HCT116 (cell line): ENCODE measurements around the gene ITPR1. TPM values are rescaled to one million over a fixed set of nuclear protein-coding genes. Genes with fewer than 3 reads are reported as not detected.

Source experiments
- ATAC-seq: fragments of 200-7000 bp; cut with Tn5 transposase; 2 replicates; pipeline ENCODE4 v1.9.1; 2020; ENCODE audit warnings: mild to moderate bottlenecking, moderate library complexity
- BruUV-seq: library from RNA; stranded (reverse); fragments of 400-500 nt; replicated peaks from 2 replicates; lab custom pipeline; 2021; lab: Mats Ljungman, UMichigan
- CTCF ChIA-PET: fragments of 300-600 bp; sonication (Branson Sonifier 250); formaldehyde crosslinking; loops from one replicate; lab custom pipeline; 2021; ENCODE audit warnings: antibody characterized with exemption; lab: Charles Lee
- POLR2A ChIA-PET: fragments of 300-600, 350-600 bp; sonication (Branson Sonifier 250); formaldehyde crosslinking; loops from one replicate; lab custom pipeline; 2021; ENCODE audit warnings: antibody characterized with exemption; lab: Charles Lee
- RAD21 ChIA-PET, 2 experiments: fragments of 300-600 bp; sonication (Branson Sonifier 250); formaldehyde crosslinking; loops; one replicate each; lab custom pipeline; 2023; ENCODE audit warnings: low total read pairs in 2 of 2; ENCODE audit not compliant: uncharacterized antibody in 2 of 2, unreplicated experiment in 2 of 2, low non-redundant PET in 1 of 2; lab: Charles Lee
- DNase-seq: peaks from one replicate; pipeline ENCODE4 v3.0.0-alpha.2; 2010; ENCODE audit warnings: low read depth, low spot score
- H2AFZ ChIP-seq: fragments of 200-600 bp; shearing (Covaris generic), sonication (generic); 2 replicates; pipeline ENCODE4 v1.6.1; 2017; ENCODE audit warnings: low read depth, mixed run types, mixed read lengths, antibody characterized with exemption, low read length; ENCODE audit not compliant: poor library complexity, severe bottlenecking
- H3K27ac ChIP-seq: 2 replicates; pipeline ENCODE4 v1.5.1; 2012; ENCODE audit warnings: low read depth, low read length
- H3K27me3 ChIP-seq: fragments of 200-600 bp; sonication (generic); 2 replicates; pipeline ENCODE4 v1.6.1; 2016; ENCODE audit warnings: mixed run types, low read length, mixed read lengths; ENCODE audit not compliant: insufficient read depth
- H3K36me3 ChIP-seq, 2 experiments: fragments of 200-500 bp in 1 of 2; fragments of 200-600 bp in 1 of 2; sonication (Bioruptor generic) in 1 of 2; sonication (generic) in 1 of 2; 2 replicates each; pipeline versions ENCODE4 v1.5.1 to v1.6.1; 2014 to 2016; ENCODE audit warnings: low read length in 2 of 2, inconsistent platforms in 1 of 2, mixed read lengths in 1 of 2, mixed run types in 1 of 2; ENCODE audit not compliant: insufficient read depth in 2 of 2, control insufficient read depth in 1 of 2
- H3K4me1 ChIP-seq, 2 experiments: fragments of 200-600 bp in 1 of 2; sonication (generic) in 1 of 2; 2 replicates each; pipeline versions ENCODE4 v1.5.1 to v1.6.1; 2012 to 2017; ENCODE audit warnings: low read length in 2 of 2, inconsistent platforms in 1 of 2, mild to moderate bottlenecking in 1 of 2, mixed read lengths in 1 of 2, mixed run types in 1 of 2, moderate library complexity in 1 of 2; ENCODE audit not compliant: insufficient read depth in 2 of 2, control insufficient read depth in 1 of 2
- H3K4me2 ChIP-seq: fragments of 200-600 bp; sonication (generic); 2 replicates; pipeline ENCODE4 v1.6.1; 2017; ENCODE audit warnings: mixed run types, low read length, mixed read lengths
- H3K4me3 ChIP-seq, 2 experiments: fragments of 200-600 bp in 1 of 2; sonication (generic) in 1 of 2; replicated peaks in 1 of 2; 2 replicates each; pipeline ENCODE4 v1.5.1; 2011 to 2016; ENCODE audit warnings: low read length in 2 of 2, control low read depth in 1 of 2, low read depth in 1 of 2, mild to moderate bottlenecking in 1 of 2, mixed read lengths in 1 of 2, mixed run types in 1 of 2
- H3K79me2 ChIP-seq: fragments of 200-600 bp; sonication (generic); 2 replicates; pipeline ENCODE4 v1.6.1; 2017; ENCODE audit warnings: mild to moderate bottlenecking, mixed run types, low read length, moderate library complexity, mixed read lengths; ENCODE audit not compliant: insufficient read depth
- H3K9ac ChIP-seq: fragments of 200-600 bp; sonication (generic); 2 replicates; pipeline ENCODE4 v1.6.1; 2016; ENCODE audit warnings: low read length, mixed read lengths
- H3K9me2 ChIP-seq: fragments of 200-600 bp; sonication (generic), shearing (Covaris generic); 2 replicates; pipeline ENCODE4 v1.6.1; 2017; ENCODE audit warnings: mixed run types, mild to moderate bottlenecking, moderate library complexity; ENCODE audit not compliant: insufficient read depth
- H3K9me3 ChIP-seq, 2 experiments: fragments of 200-500 bp in 1 of 2; fragments of 200-600 bp in 1 of 2; sonication (Bioruptor generic) in 1 of 2; sonication (generic) in 1 of 2; 2 replicates each; pipeline ENCODE4 v1.6.1; 2014 to 2017; ENCODE audit warnings: low read length in 2 of 2, mixed read lengths in 2 of 2, inconsistent platforms in 1 of 2, low read depth in 1 of 2, mild to moderate bottlenecking in 1 of 2, mixed run types in 1 of 2, moderate library complexity in 1 of 2; ENCODE audit not compliant: control insufficient read depth in 1 of 2, insufficient read depth in 1 of 2
- H4K20me1 ChIP-seq: fragments of 200-600 bp; sonication (generic), shearing (Covaris generic); 2 replicates; pipeline ENCODE4 v1.6.1; 2017; ENCODE audit warnings: mixed run types, mild to moderate bottlenecking, moderate library complexity; ENCODE audit not compliant: insufficient read depth
- ATF3 ChIP-seq: IDR thresholded peaks from 2 replicates; pipeline ENCODE4 v1.6.1; 2012
- CBX3 ChIP-seq: IDR thresholded peaks from 2 replicates; pipeline ENCODE4 v1.6.1; 2012; ENCODE audit warnings: low read depth
- CEBPB ChIP-seq: IDR thresholded peaks from 2 replicates; pipeline ENCODE4 v1.6.1; 2012; ENCODE audit warnings: low read depth
- CTCF ChIP-seq, 3 experiments: fragments of 200-600 bp in 1 of 3; sonication (generic) in 1 of 3; IDR thresholded peaks in 2 of 3; conservative IDR thresholded peaks in 1 of 3; 2 replicates each; pipeline ENCODE4 v1.5.1; 2012 to 2017; ENCODE audit warnings: low read depth in 2 of 3, low read length in 2 of 3, antibody characterized with exemption in 1 of 3, borderline replicate concordance in 1 of 3, control low read depth in 1 of 3, mild to moderate bottlenecking in 1 of 3, mixed read lengths in 1 of 3, mixed run types in 1 of 3, moderate library complexity in 1 of 3; ENCODE audit not compliant: insufficient read depth in 1 of 3
- ELF1 ChIP-seq: IDR thresholded peaks from 2 replicates; pipeline ENCODE4 v1.6.1; 2012; ENCODE audit warnings: low read depth, borderline replicate concordance
- EZH2 ChIP-seq: fragments of 200-600 bp; sonication (generic); IDR thresholded peaks from 2 replicates; pipeline ENCODE4 v1.6.1; 2017; ENCODE audit warnings: antibody characterized with exemption, mixed run types
- EZH2phosphoT487 ChIP-seq: fragments of 200-600 bp; IDR thresholded peaks from 2 replicates; pipeline ENCODE4 v1.6.1; 2018; ENCODE audit warnings: antibody characterized with exemption, borderline replicate concordance
- FOSL1 ChIP-seq: IDR thresholded peaks from 2 replicates; pipeline ENCODE4 v1.6.1; 2012; ENCODE audit warnings: low read depth
- JUND ChIP-seq: IDR thresholded peaks from 2 replicates; pipeline ENCODE4 v1.6.1; 2012
- MAX ChIP-seq: IDR thresholded peaks from 2 replicates; pipeline ENCODE4 v1.6.1; 2012
- POLR2A ChIP-seq: IDR thresholded peaks from 2 replicates; pipeline ENCODE4 v1.7.0; 2011; ENCODE audit warnings: borderline replicate concordance; ENCODE audit not compliant: insufficient read depth, insufficient read length; ENCODE audit errors: extremely low read depth
- POLR2AphosphoS5 ChIP-seq: IDR thresholded peaks from 2 replicates; pipeline ENCODE4 v1.6.1; 2011; ENCODE audit warnings: mild to moderate bottlenecking, low read depth, low read length, moderate library complexity
- RAD21 ChIP-seq: IDR thresholded peaks from 2 replicates; pipeline ENCODE4 v1.6.1; 2012; ENCODE audit warnings: low read depth, mild to moderate bottlenecking
- SIN3A ChIP-seq: IDR thresholded peaks from 2 replicates; pipeline ENCODE4 v1.6.1; 2012; ENCODE audit warnings: low read depth
- SRF ChIP-seq: IDR thresholded peaks from 2 replicates; pipeline ENCODE4 v1.6.1; 2012; ENCODE audit warnings: low read depth
- TCF7L2 ChIP-seq: IDR thresholded peaks from 2 replicates; pipeline ENCODE4 v1.7.0; 2011; ENCODE audit warnings: borderline replicate concordance, inconsistent platforms; ENCODE audit not compliant: insufficient read depth, insufficient read length; ENCODE audit errors: extremely low read depth
- YY1 ChIP-seq: IDR thresholded peaks from 2 replicates; pipeline ENCODE4 v1.6.1; 2011; ENCODE audit warnings: low read length, low read depth, moderate library complexity, mild to moderate bottlenecking; ENCODE audit not compliant: insufficient replicate concordance; ENCODE audit errors: extremely low read depth
- ZBTB33 ChIP-seq: IDR thresholded peaks from 2 replicates; pipeline ENCODE4 v1.6.1; 2011; ENCODE audit warnings: mild to moderate bottlenecking, low read length, moderate library complexity; ENCODE audit not compliant: insufficient replicate concordance; ENCODE audit errors: extremely low read depth
- ZFX ChIP-seq: fragments of 450-650 bp; IDR thresholded peaks from 2 replicates; pipeline ENCODE4 v1.6.1; 2017
- intact Hi-C: fragments of 100-400 bp; cut with micrococcal nuclease; formaldehyde crosslinking; loops from 2 replicates; pipeline ENCODE4 v1.10.0; 2022
- total RNA-seq: library from RNA; stranded (reverse); gene quantifications from one replicate; pipeline ENCODE4 v1.2.1, GENCODE V29; 2021; ENCODE audit not compliant: unreplicated experiment

ITPR1 gene
- total RNA-seq, 1 experiment from 2014 or later, result 9.2 TPM

GRCh38 chr3:4460334-4460733, 32.8 kb upstream of the ITPR1 start:
- no peak for ATAC-seq
- CTCF ChIA-PET, result no interaction called here
- intact Hi-C loops, result no loop called here

More at GRCh38 chr3:4460334-4460733, 32.8 kb upstream of the ITPR1 start:
- Histone ChIP-seq H3K9me2 (no peaks in the 10 kb centered on the region), H4K20me1 (no peaks in the 10 kb centered on the region), H3K79me2 (no peaks in the 10 kb centered on the region), H3K4me1 (no peaks in the 10 kb centered on the region), H2AFZ (no peak overlapping the region), H3K36me3 (no peaks in the 10 kb centered on the region), H3K27ac (no peak overlapping the region), H3K9me3 (no peaks in the 10 kb centered on the region), H3K4me2 (no peak overlapping the region), H3K4me3 (no peak overlapping the region), H3K27me3 (no peaks in the 10 kb centered on the region), H3K9ac (no peak overlapping the region)
- no peak for DNase-seq
- RAD21 ChIA-PET, result no interaction called here
- no TSS peak for BruUV-seq
- POLR2A ChIA-PET, result no interaction called here
- TF ChIP-seq YY1 (no peak), JUND (no peak), CTCF (IDR thresholded peaks at IDR 0.05 in 2 of 3, conservative IDR thresholded peaks at IDR 0.05 in 1 of 3; ENCODE audit: borderline replicate concordance in 1 of 3, insufficient read depth in 1 of 3, low read depth in 2 of 3, low read length in 2 of 3) (no peak), ZFX (no peak), TCF7L2 (no peak), FOSL1 (no peak), SRF (no peak), RAD21 (no peak), EZH2phosphoT487 (no peak), SIN3A (no peak), EZH2 (no peak), POLR2AphosphoS5 (no peak), ATF3 (no peak), MAX (no peak), CEBPB (no peak), CBX3 (no peak), ZBTB33 (no peak), ELF1 (no peak), POLR2A (no peak)
